ENCODE measurements around the gene KCNK4.

Gene KCNK4

GRCh38 chr11:64253481-64253880 lies 37.6 kb upstream of the KCNK4 start:
- no peak for DNase-seq

GRCh38 chr11:64254326-64254725 lies 36.8 kb upstream of the KCNK4 start:
- DNase-seq, result no peak

GRCh38 chr11:64255135-64256128 lies 35.7 kb upstream of the KCNK4 start:
- no peak for DNase-seq

- DNase-seq, result no peak
Measured at GRCh38 chr11:64256300-64256699, 34.8 kb upstream of the KCNK4 start.

- no peak for DNase-seq
Measured at GRCh38 chr11:64258356-64258755, 32.7 kb upstream of the KCNK4 start.

GRCh38 chr11:64258946-64259532 lies 32.1 kb upstream of the KCNK4 start:
- no peak for DNase-seq

GRCh38 chr11:64259533-64260067 lies 31.5 kb upstream of the KCNK4 start:
- DNase-seq, result no peak

GRCh38 chr11:64260147-64260708 lies 30.9 kb upstream of the KCNK4 start:
- no peak for DNase-seq

GRCh38 chr11:64261556-64262080 lies 29.5 kb upstream of the KCNK4 start:
- DNase-seq, result no peak

- DNase-seq, result no peak
Measured at GRCh38 chr11:64262271-64263002, 28.7 kb upstream of the KCNK4 start.

- DNase-seq, result no peak
Measured at GRCh38 chr11:64263021-64263946, 27.8 kb upstream of the KCNK4 start.

- no peak for DNase-seq
Measured at GRCh38 chr11:64263947-64264317, 27.2 kb upstream of the KCNK4 start.

GRCh38 chr11:64264371-64264852 lies 26.7 kb upstream of the KCNK4 start:
- no peak for DNase-seq

GRCh38 chr11:64265176-64266160 lies 25.6 kb upstream of the KCNK4 start:
- DNase-seq, result no peak

GRCh38 chr11:64266339-64266738 lies 24.8 kb upstream of the KCNK4 start:
- DNase-seq, result no peak

GRCh38 chr11:64267207-64267945 lies 23.7 kb upstream of the KCNK4 start:
- no peak for DNase-seq

GRCh38 chr11:64268025-64268892 lies 22.8 kb upstream of the KCNK4 start:
- DNase-seq, result no peak

GRCh38 chr11:64268893-64269539 lies 22.1 kb upstream of the KCNK4 start:
- DNase-seq, result peak in 2 of 6 experiments; percentile 50 to 51
